Measurements from ENCODE around the gene PABPN1. TPM values are rescaled to one million over a fixed set of nuclear protein-coding genes. Genes with fewer than 3 reads are reported as not detected.

PABPN1 gene
- total and polyA plus RNA-seq, 4 donors = 40.9 to 59.6 (median 48.0) TPM

- TF ChIP-seq YY1 (IDR thresholded peaks at IDR 0.05) (no peak), EGR1 (IDR thresholded peaks at IDR 0.05; ENCODE audit: low read depth in 2 of 2) (no peak), NR2F2 (IDR thresholded peaks at IDR 0.05) (no peak), TAF1 (conservative IDR thresholded peaks at IDR 0.05) (no peak), HNF4A (conservative IDR thresholded peaks at IDR 0.05) (no peak), JUND (IDR thresholded peaks at IDR 0.05) (no peak), REST (IDR thresholded peaks at IDR 0.05) (no peak), GABPA (IDR thresholded peaks at IDR 0.05 in 1 of 2, conservative IDR thresholded peaks at IDR 0.05 in 1 of 2) (no peak), SP1 (IDR thresholded peaks at IDR 0.05) (no peak), FOXA2 (IDR thresholded peaks at IDR 0.05) (no peak), RAD21 (IDR thresholded peaks at IDR 0.05) (no peak)
- Histone ChIP-seq H3K27me3 (ENCODE audit: control insufficient read depth in 4 of 4, insufficient read depth in 4 of 4, low read length in 3 of 4) (peaks cover 0 to 11% (median 2%) of the 10 kb centered on the region in 4 donors), H3K9me3 (ENCODE audit: control insufficient read depth in 4 of 4, low read length in 3 of 4) (no peaks in the 10 kb centered on the region), H3K4me1 (ENCODE audit: control insufficient read depth in 4 of 4, insufficient read depth in 4 of 4, low read length in 3 of 4) (peaks cover 4 to 11% (median 8%) of the 10 kb centered on the region in 4 donors), H3K27ac (ENCODE audit: low read depth in 1 of 2, low read length in 2 of 2) (no peak overlapping the region), H3K4me3 (ENCODE audit: low read depth in 1 of 3, low read length in 3 of 3) (no peak overlapping the region), H3K36me3 (ENCODE audit: control insufficient read depth in 4 of 4, insufficient read depth in 3 of 4, low read depth in 1 of 4, low read length in 3 of 4) (no peaks in the 10 kb centered on the region), H3K9ac (ENCODE audit: low read depth in 1 of 2, low read length in 2 of 2) (no peak overlapping the region)
- 81% methylated on average over 6 of the region's 6 CpGs for WGBS
- no peak for DNase-seq (ENCODE audit: low spot score)
Measured at GRCh38 chr14:23354990-23355389, 33.7 kb downstream of the PABPN1 start.

- Histone ChIP-seq H3K36me3 (ENCODE audit: control insufficient read depth in 4 of 4, insufficient read depth in 3 of 4, low read depth in 1 of 4, low read length in 3 of 4) (no peaks in the 10 kb centered on the region), H3K4me3 (ENCODE audit: low read depth in 1 of 3, low read length in 3 of 3) (no peak overlapping the region), H3K9me3 (ENCODE audit: control insufficient read depth in 4 of 4, low read length in 3 of 4) (no peaks in the 10 kb centered on the region), H3K27me3 (ENCODE audit: control insufficient read depth in 4 of 4, insufficient read depth in 4 of 4, low read length in 3 of 4) (peaks cover 0 to 11% (median 2%) of the 10 kb centered on the region in 4 donors), H3K9ac (ENCODE audit: low read depth in 1 of 2, low read length in 2 of 2) (no peak overlapping the region), H3K27ac (ENCODE audit: low read depth in 1 of 2, low read length in 2 of 2) (no peak overlapping the region), H3K4me1 (ENCODE audit: control insufficient read depth in 4 of 4, insufficient read depth in 4 of 4, low read length in 3 of 4) (peaks cover 4 to 11% (median 8%) of the 10 kb centered on the region in 4 donors)
- WGBS = 88% methylated on average over 6 of the region's 6 CpGs
- no peak for DNase-seq (ENCODE audit: low spot score)
- TF ChIP-seq FOXA1 (IDR thresholded peaks at IDR 0.05) = no peak
- TF ChIP-seq GABPA (IDR thresholded peaks at IDR 0.05 in 1 of 2, conservative IDR thresholded peaks at IDR 0.05 in 1 of 2) = no peak
- TF ChIP-seq EGR1 (IDR thresholded peaks at IDR 0.05; ENCODE audit: low read depth in 2 of 2) = no peak
- no peak for TF ChIP-seq ATF3 (IDR thresholded peaks at IDR 0.05)
- TF ChIP-seq RXRA (IDR thresholded peaks at IDR 0.05) = no peak
- no peak for TF ChIP-seq ZBTB33 (IDR thresholded peaks at IDR 0.05)
Measured at GRCh38 chr14:23355871-23356435, 34.7 kb downstream of the PABPN1 start.
